H7 (cell line): ENCODE data around the gene FARS2. TPM values are rescaled to one million over a fixed set of nuclear protein-coding genes. Genes with fewer than 3 reads are reported as not detected.

Source experiments
- DNase-seq: peaks from one replicate; pipeline ENCODE4 v3.0.0; 2012
- H3K27me3 ChIP-seq: 2 replicates; pipeline ENCODE4 v1.6.0; 2011; ENCODE audit warnings: mild to moderate bottlenecking, low read length; ENCODE audit not compliant: control insufficient read depth, insufficient read depth
- H3K36me3 ChIP-seq: replicated peaks from 2 replicates; pipeline ENCODE4 v1.5.1; 2011; ENCODE audit warnings: low read length; ENCODE audit not compliant: control insufficient read depth, insufficient read depth
- H3K4me3 ChIP-seq: 2 replicates; pipeline ENCODE4 v1.5.1; 2011; ENCODE audit warnings: low read depth, mild to moderate bottlenecking, control low read depth, low read length, moderate library complexity; ENCODE audit not compliant: insufficient read depth
- total RNA-seq: library from RNA; depleted of rRNA; stranded (reverse); fragments of >200 nt; shearing (Covaris generic); gene quantifications from 2 replicates; pipeline ENCODE4 v1.2.3, GENCODE V29; 2014

The FARS2 gene
- total RNA-seq, 1 experiment from 2014 or later: 27.1 TPM

- H3K36me3 ChIP-seq: no peaks in the 10 kb centered on the region
- no peak overlapping the region for H3K4me3 ChIP-seq
- H3K27me3 ChIP-seq: no peaks in the 10 kb centered on the region
- no peak for DNase-seq
Observed at GRCh38 chr6:5266423-5266822, 5.1 kb downstream of the FARS2 start.

- Histone ChIP-seq H3K4me3 (no peak overlapping the region), H3K36me3 (no peaks in the 10 kb centered on the region), H3K27me3 (no peaks in the 10 kb centered on the region)
- no peak for DNase-seq
Observed at GRCh38 chr6:5270093-5270680, 8.9 kb downstream of the FARS2 start.

- H3K27me3 ChIP-seq: no peaks in the 10 kb centered on the region
- H3K36me3 ChIP-seq: no peaks in the 10 kb centered on the region
- DNase-seq: no peak
- H3K4me3 ChIP-seq: no peak overlapping the region
Observed at GRCh38 chr6:5271926-5272325, 10.6 kb downstream of the FARS2 start.

GRCh38 chr6:5274231-5274630, 12.9 kb downstream of the FARS2 start:
- no peak for DNase-seq
- Histone ChIP-seq H3K36me3 (no peaks in the 10 kb centered on the region), H3K4me3 (no peak overlapping the region), H3K27me3 (no peaks in the 10 kb centered on the region)

DNA sequence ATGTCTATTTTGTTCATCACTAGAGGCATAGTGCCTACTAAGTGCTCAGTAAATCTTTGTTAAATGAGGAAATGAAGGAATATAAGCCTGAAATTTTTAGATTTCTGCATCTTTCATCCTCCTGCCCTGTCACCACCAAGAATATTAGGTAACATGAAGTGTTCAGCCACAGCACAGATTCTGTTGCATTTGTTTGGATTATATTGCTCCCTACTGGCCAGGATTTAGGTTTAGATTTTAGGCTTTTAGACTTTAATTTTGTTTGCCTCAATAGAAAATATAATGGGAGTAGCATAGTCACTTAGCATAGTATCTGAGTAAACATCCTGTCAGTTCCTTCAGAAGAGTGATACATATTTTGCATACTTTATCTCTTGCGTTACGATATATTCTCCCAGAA, 14.2 kb downstream of the FARS2 start:
- Histone ChIP-seq H3K27me3 (no peaks in the 10 kb centered on the region), H3K36me3 (no peaks in the 10 kb centered on the region), H3K4me3 (no peak overlapping the region)
- no peak for DNase-seq

DNA sequence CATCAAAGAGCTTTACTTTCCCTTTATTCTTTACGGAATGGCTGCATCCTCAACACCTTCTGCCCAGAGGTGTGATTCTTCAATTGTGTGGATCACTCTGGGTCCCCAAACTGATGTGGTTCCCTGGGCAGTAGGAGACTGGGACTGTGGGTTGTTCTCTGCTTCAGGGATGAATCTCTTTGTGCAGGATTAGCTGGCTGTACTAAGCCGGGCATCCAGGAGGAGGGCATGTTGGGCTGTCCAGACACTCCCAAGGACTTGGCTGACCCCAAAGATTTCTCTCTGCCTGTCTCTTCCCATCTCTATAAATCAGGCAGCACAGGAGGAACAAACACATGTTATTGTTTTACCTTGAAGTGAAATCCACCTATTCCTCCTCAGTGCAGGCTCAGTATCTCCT, 15.3 kb downstream of the FARS2 start:
- no peak for DNase-seq

DNA sequence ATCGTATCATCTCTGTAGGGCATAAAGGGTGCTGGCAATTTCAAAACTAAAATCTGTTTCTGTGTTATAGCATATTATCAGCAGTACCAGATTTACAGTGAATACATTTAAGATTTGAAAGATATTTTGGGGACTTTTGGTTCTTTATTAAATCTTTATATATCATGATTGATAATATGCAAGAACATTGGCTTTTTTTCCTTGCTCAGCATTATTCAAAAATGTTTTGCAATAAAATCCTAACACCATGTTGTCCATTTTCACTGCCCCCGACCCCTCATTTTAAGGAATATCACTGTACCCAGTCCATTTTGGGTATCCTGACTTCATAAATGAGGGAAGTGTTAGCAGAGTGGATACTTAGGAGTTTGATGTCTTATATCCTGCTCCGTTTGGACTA, 16.3 kb downstream of the FARS2 start:
- no peaks in the 10 kb centered on the region for H3K27me3 ChIP-seq
- no peak for DNase-seq
- H3K36me3 ChIP-seq: no peaks in the 10 kb centered on the region
- H3K4me3 ChIP-seq: no peak overlapping the region

More for the DNA sequence above, 15.3 kb downstream of the FARS2 start:
- Histone ChIP-seq H3K4me3 (no peak overlapping the region), H3K36me3 (no peaks in the 10 kb centered on the region), H3K27me3 (no peaks in the 10 kb centered on the region)

DNA sequence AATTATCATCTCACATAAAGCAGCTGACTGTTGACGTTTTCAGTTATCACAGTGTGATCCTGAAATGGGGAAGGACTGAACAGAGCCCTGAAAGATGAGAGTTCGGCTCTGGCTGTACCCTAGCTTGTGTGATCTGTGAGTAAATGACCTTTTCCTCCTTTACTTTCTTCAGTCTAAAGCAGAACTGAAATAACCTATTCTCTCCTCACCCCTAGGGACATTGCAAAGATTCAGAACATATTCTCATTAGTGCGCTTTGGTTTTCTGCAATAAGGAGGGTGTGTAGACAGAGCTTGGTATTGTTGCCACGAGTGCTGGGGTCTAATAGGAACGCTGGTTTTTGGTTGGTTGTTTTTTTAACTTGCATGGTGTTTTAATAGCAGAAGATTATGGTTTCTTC, 16.7 kb downstream of the FARS2 start:
- Histone ChIP-seq H3K36me3 (no peaks in the 10 kb centered on the region), H3K4me3 (no peak overlapping the region)

DNA sequence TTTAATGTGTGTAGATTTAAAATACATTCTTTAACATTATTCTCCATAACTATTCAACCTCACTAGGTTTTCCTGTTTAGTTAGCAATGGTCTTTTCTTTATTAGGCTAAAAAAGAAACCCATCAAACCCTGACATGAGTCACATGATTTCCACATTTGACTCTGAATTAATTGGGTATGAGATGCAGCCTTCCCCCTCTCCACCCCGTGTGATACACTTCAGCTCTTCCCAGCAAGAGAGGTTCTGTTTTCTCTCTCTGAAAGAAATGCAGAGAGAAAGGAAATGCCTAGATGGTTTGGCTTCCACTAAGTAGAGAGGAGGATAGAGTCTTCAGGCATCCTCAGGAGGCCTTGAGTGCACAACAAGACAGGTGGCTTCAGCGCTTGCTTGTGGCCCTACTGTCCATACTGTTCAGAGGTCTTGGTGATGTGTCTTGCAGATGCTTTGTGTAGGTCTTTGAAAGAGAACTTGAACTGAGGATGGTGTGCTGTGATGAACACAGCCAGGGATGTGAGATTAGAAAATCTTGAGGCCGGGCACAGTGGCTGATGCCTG, 17.3 kb downstream of the FARS2 start:
- no peak for DNase-seq
- Histone ChIP-seq H3K36me3 (no peaks in the 10 kb centered on the region), H3K4me3 (no peak overlapping the region), H3K27me3 (no peaks in the 10 kb centered on the region)

More for the DNA sequence above, 16.7 kb downstream of the FARS2 start:
- DNase-seq: no peak
- no peaks in the 10 kb centered on the region for H3K27me3 ChIP-seq

DNA sequence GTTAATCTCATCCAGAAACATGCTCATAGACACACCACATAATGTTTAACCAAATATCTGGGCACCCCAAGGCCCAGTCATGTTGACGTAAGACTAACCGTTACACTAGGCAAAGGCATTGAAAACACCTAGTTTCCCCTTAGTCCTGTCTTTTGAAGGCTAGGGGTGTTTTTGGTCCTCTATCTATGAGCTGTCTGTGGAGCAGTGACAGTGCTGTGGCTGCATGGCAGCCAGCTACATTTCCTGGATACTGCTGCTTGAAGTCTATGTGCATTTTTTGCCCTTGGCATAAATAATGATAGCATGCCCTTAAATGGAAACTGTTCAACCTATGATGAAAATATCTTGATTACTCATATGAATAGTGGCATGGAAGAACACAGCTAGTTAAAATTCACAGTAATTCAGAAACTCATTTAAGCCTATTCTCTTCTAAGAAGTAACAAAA, 18.6 kb downstream of the FARS2 start:
- no peaks in the 10 kb centered on the region for H3K27me3 ChIP-seq
- H3K4me3 ChIP-seq: no peak overlapping the region
- no peak for DNase-seq
- no peaks in the 10 kb centered on the region for H3K36me3 ChIP-seq

GRCh38 chr6:5280920-5281319, 19.6 kb downstream of the FARS2 start:
- Histone ChIP-seq H3K27me3 (no peaks in the 10 kb centered on the region), H3K36me3 (no peaks in the 10 kb centered on the region), H3K4me3 (no peak overlapping the region)
- DNase-seq: no peak

GRCh38 chr6:5282191-5282623, 20.9 kb downstream of the FARS2 start:
- Histone ChIP-seq H3K36me3 (no peaks in the 10 kb centered on the region), H3K27me3 (no peaks in the 10 kb centered on the region), H3K4me3 (no peak overlapping the region)
- no peak for DNase-seq

GRCh38 chr6:5285081-5285480, 23.8 kb downstream of the FARS2 start:
- DNase-seq: no peak
- Histone ChIP-seq H3K36me3 (no peaks in the 10 kb centered on the region), H3K27me3 (no peaks in the 10 kb centered on the region), H3K4me3 (no peak overlapping the region)

GRCh38 chr6:5285526-5285925, 24.2 kb downstream of the FARS2 start:
- DNase-seq: no peak
- Histone ChIP-seq H3K27me3 (no peaks in the 10 kb centered on the region), H3K36me3 (no peaks in the 10 kb centered on the region), H3K4me3 (no peak overlapping the region)

GRCh38 chr6:5286780-5287179, 25.5 kb downstream of the FARS2 start:
- Histone ChIP-seq H3K36me3 (no peaks in the 10 kb centered on the region), H3K4me3 (no peak overlapping the region), H3K27me3 (no peaks in the 10 kb centered on the region)
- DNase-seq: no peak
